Lung (tissue), 12 donors: ENCODE results near the gene KLHL17. TPM values are rescaled to one million over a fixed set of nuclear protein-coding genes. Genes with fewer than 3 reads are reported as not detected.

Experiments used
- ATAC-seq: fragments of 200-7000 bp; cut with Tn5 transposase; one replicate; pipeline ENCODE4 v1.9.1; 2020; ENCODE audit warnings: moderate number of reproducible peaks; ENCODE audit not compliant: insufficient read depth, low FRiP score
- DNase-seq, 3 donors: peaks; one replicate each; pipeline ENCODE4 v3.0.0-alpha.2; 2013 to 2017
- H3K27ac ChIP-seq, 2 donors: one replicate each; pipeline ENCODE4 v1.5.1; 2013; ENCODE audit warnings: mild to moderate bottlenecking in 2 of 2, moderate library complexity in 2 of 2, control low read depth in 1 of 2, inconsistent platforms in 1 of 2, low read depth in 1 of 2, low read length in 1 of 2
- H3K27me3 ChIP-seq, 3 donors: one replicate each; pipeline ENCODE4 v1.5.1; 2013; ENCODE audit warnings: low read length in 2 of 3; ENCODE audit not compliant: control insufficient read depth in 3 of 3, insufficient read depth in 3 of 3
- H3K36me3 ChIP-seq, 4 donors: one replicate each; pipeline ENCODE4 v1.5.1; 2013; ENCODE audit warnings: low read length in 4 of 4, mild to moderate bottlenecking in 1 of 4, moderate library complexity in 1 of 4; ENCODE audit not compliant: control insufficient read depth in 4 of 4, insufficient read depth in 4 of 4
- H3K4me1 ChIP-seq, 5 donors: one replicate each; pipeline ENCODE4 v1.5.1; 2013; ENCODE audit warnings: low read length in 5 of 5, mild to moderate bottlenecking in 2 of 5, moderate library complexity in 1 of 5; ENCODE audit not compliant: control insufficient read depth in 5 of 5, insufficient read depth in 5 of 5
- H3K4me3 ChIP-seq: one replicate; pipeline ENCODE4 v1.5.1; 2013; ENCODE audit warnings: mild to moderate bottlenecking, control low read depth, moderate library complexity
- H3K9ac ChIP-seq, 2 donors: one replicate each; pipeline ENCODE4 v1.5.1; 2013; ENCODE audit warnings: low read length in 2 of 2, control low read depth in 1 of 2; ENCODE audit not compliant: insufficient read depth in 1 of 2
- H3K9me3 ChIP-seq, 4 donors: one replicate each; pipeline ENCODE4 v1.5.1; 2013; ENCODE audit warnings: low read length in 3 of 4, mild to moderate bottlenecking in 1 of 4, moderate library complexity in 1 of 4; ENCODE audit not compliant: control insufficient read depth in 4 of 4, insufficient read depth in 3 of 4
- WGBS, 2 donors: extraction: QIAGEN DNeasy Blood & Tissue Kit; methylation state at CpG; one replicate each; pipeline ENCODE4 v1.1.7; 2013; 5-methylcytosine and 5-hydroxymethylcytosine counted together
- polyA plus RNA-seq, 2 donors: library from polyadenylated mRNA; stranded (reverse); fragments of 200-250 nt; gene quantifications; one replicate each; pipeline ENCODE4 v1.2.1, GENCODE V29; 2013
- total RNA-seq, 2 donors: library from RNA; depleted of rRNA in 1 of 2; stranded (reverse); fragments of >200 nt in 1 of 2; gene quantifications; one replicate each; pipeline ENCODE4 v1.2.1, GENCODE V29; 2014 to 2021
- TF ChIP-seq, protein P1 (sequence below): IDR thresholded peaks from 2 replicates; pipeline ENCODE4 v1.5.1; 2012; ENCODE audit warnings: mild to moderate bottlenecking; ENCODE audit errors: control extremely low read depth, extremely low read depth
- donor health status: control.
- donor health status: control.
- donor health status: Bipolar disorder and iron deficiency.
- donor health status: healthy.
- donor health status: DM: yes; HTN: yes; CAD: no.

The KLHL17 gene
- total and polyA plus RNA-seq, 4 donors: 10.0 to 15.2 (median 13.0) TPM

DNA sequence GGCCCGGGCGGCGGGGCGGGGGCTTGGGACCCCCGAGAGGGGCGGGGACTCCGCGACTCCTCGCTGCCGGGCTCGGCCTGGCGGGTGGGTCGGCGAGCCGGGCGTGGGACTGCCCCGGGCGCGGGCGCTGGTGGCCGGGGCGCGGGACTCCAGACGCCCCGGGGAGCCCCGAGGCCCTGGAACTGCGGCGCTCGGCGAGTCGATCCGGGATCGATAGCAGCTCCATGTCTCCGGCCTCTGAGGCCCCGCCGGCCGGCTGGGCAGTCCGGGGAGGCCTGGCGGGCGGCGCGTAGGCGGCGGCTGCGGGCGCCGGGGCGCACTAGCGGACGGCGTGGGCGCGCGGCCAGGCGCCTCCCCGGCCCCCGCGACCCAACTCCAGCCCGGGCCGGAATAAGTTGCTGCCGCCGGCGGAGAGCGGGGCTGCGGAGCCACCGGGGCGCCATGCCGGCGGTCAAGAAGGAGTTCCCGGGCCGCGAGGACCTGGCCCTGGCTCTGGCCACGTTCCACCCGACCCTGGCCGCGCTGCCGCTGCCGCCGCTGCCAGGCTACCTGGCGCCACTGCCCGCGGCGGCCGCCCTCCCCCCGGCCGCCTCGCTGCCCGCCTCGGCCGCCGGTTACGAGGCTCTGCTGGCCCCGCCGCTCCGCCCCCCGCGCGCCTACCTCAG, 36.3 kb upstream of the KLHL17 start:
- ATAC-seq (no peak), DNase-seq (no peak)
- Histone ChIP-seq H3K4me3 (no peak overlapping the region), H3K27ac (no peak overlapping the region), H3K36me3 (peaks cover 0 to 24% (median 0%) of the 10 kb centered on the region in 4 donors), H3K9ac (no peak overlapping the region), H3K4me1 (peaks cover 2 to 59% (median 26%) of the 10 kb centered on the region in 5 donors), H3K27me3 (peaks cover 0 to 19% (median 7%) of the 10 kb centered on the region in 3 donors), H3K9me3 (no peaks in the 10 kb centered on the region)
- TF ChIP-seq, protein P1, sequence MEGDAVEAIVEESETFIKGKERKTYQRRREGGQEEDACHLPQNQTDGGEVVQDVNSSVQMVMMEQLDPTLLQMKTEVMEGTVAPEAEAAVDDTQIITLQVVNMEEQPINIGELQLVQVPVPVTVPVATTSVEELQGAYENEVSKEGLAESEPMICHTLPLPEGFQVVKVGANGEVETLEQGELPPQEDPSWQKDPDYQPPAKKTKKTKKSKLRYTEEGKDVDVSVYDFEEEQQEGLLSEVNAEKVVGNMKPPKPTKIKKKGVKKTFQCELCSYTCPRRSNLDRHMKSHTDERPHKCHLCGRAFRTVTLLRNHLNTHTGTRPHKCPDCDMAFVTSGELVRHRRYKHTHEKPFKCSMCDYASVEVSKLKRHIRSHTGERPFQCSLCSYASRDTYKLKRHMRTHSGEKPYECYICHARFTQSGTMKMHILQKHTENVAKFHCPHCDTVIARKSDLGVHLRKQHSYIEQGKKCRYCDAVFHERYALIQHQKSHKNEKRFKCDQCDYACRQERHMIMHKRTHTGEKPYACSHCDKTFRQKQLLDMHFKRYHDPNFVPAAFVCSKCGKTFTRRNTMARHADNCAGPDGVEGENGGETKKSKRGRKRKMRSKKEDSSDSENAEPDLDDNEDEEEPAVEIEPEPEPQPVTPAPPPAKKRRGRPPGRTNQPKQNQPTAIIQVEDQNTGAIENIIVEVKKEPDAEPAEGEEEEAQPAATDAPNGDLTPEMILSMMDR: no peak
- whole genome bisulfite sequencing, 2 donors: 0% methylated on average over 42 to 98 of the region's 98 CpGs

DNA sequence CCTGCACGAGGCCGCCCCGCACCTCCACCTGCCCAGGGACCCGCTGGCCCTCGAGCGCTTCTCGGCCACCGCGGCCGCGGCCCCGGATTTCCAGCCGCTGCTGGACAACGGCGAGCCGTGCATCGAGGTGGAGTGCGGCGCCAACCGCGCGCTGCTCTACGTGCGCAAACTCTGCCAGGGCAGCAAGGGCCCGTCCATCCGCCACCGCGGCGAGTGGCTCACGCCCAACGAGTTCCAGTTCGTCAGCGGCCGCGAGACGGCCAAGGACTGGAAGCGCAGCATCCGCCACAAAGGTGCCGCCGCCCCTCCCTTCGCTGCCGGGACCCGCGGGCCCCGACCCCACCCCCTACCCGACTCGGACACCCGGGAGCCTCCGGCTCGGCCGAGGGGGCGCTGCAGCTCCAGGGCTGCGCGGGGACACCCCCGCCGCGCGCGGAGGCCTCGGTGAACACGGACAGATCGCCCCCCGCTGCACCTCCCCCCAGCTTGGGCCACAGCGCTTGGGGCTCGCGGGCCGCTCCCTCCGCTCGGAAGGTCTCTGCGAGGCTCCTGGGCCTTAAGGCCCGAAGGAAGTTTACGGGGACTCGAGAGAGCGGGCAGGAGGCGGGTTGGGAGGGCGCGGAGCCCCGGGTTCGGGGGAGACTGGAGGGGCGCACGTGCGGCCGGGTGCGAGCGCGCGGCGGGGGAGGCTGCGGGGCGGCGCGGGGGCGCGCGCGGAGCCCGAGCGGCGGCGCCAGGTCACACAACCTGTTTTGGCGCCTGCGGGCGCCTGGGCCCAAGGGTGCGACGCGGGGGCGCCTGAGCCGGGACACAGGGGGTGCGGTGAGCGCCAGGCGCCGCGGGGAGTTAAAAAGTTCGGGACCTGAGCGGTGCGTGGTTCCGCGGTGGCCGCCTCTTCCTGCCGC, 35.5 kb upstream of the KLHL17 start:
- DNase-seq (peak in 2 of 3 donors; percentile 45 to 63), ATAC-seq (no peak)
- 1% methylated on average over 73 to 118 of the region's 120 CpGs for WGBS, 2 donors
- TF ChIP-seq, protein P1: no peak
- no peaks in the 10 kb centered on the region for H3K9me3 ChIP-seq
- H3K4me3 ChIP-seq: no peak overlapping the region
- H3K27ac ChIP-seq: no peak overlapping the region
- peaks cover 0 to 19% (median 7%) of the 10 kb centered on the region in 3 donors for H3K27me3 ChIP-seq
- peaks cover 2 to 51% (median 26%) of the 10 kb centered on the region in 5 donors for H3K4me1 ChIP-seq
- H3K36me3 ChIP-seq: peaks cover 0 to 28% (median 0%) of the 10 kb centered on the region in 4 donors
- H3K9ac ChIP-seq: no peak overlapping the region

DNA sequence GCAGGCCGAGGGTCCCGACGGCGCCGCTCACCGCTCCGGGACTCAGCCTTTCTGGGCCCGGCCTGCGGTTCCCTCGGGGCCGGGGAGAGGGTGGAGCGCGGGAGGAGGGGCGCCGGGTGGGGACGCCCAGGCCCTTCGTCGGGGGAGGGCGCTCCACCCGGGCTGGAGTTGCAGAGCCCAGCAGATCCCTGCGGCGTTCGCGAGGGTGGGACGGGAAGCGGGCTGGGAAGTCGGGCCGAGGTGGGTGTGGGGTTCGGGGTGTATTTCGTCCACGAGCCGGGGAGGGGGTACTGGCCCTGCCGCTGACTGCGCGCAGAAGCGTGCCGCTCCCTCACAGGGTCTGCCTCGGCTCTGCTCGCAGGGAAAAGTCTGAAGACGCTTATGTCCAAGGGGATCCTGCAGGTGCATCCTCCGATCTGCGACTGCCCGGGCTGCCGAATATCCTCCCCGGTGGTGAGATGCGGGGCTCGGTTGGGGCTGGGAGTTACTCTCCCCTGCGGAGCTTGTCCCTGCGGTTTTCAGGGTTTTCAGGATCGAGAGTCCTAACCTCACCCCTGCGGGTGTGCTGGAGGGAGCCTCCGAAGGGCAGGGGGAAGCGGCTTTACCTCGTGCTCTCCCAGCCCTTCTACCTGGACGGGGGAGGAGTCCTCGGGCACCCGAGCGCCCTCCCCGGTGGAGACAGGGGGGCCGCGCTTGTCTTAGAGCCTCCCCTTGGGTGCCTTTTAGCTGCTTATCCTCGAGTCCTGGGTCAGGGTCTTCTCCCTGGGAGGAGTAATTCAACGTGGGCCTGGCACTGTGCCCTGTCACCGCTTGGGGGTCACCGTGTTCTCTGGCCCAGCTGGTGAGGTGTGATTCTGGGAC, 34.6 kb upstream of the KLHL17 start:
- TF ChIP-seq, protein P1: no peak
- Histone ChIP-seq H3K4me1 (peaks cover 2 to 42% (median 19%) of the 10 kb centered on the region in 5 donors), H3K27ac (no peak overlapping the region), H3K9ac (no peak overlapping the region), H3K36me3 (peaks cover 0 to 36% (median under 1%) of the 10 kb centered on the region in 4 donors), H3K27me3 (peaks cover 0 to 19% (median 7%) of the 10 kb centered on the region in 3 donors), H3K4me3 (no peak overlapping the region), H3K9me3 (no peaks in the 10 kb centered on the region)
- WGBS, 2 donors: 6 to 9% methylated on average over 51 to 65 of the region's 65 CpGs
- DNase-seq (peak; percentile 67 to 79 (median 72)), ATAC-seq (no peak)
